ENCODE measurements around the gene PCK2. TPM values are rescaled to one million over a fixed set of nuclear protein-coding genes. Genes with fewer than 3 reads are reported as not detected.

Gene PCK2
- total and polyA plus RNA-seq, 2 of the 13 experiments (the other 11 are each of a cell fraction or from before 2014, with no cell fraction given) = 129 to 272 TPM

GRCh38 chr14:24110060-24110459, 15.9 kb downstream of the PCK2 start (continued):
- TF ChIP-seq SIX1 (CRISPR knock-in tag; IDR thresholded peaks at IDR 0.05; ENCODE audit: borderline replicate concordance) (0 out of 2 replicates have a peak, but pooled peaks have one; percentile 25), CEBPG (CRISPR knock-in tag; IDR thresholded peaks at IDR 0.05) (peak; percentile 90), TSC22D2 (CRISPR knock-in tag; IDR thresholded peaks at IDR 0.05; ENCODE audit: borderline replicate concordance) (no peak), SNAI1 (CRISPR knock-in tag; IDR thresholded peaks at IDR 0.05; ENCODE audit: borderline replicate concordance) (no peak), CHD2 (IDR thresholded peaks at IDR 0.05; ENCODE audit: low read depth, low read length) (no peak), ZNF609 (CRISPR knock-in tag; IDR thresholded peaks at IDR 0.05; ENCODE audit: borderline replicate concordance) (no peak), MAZ (IDR thresholded peaks at IDR 0.05; ENCODE audit: borderline replicate concordance, low read depth, low read length) (no peak), MAZ (CRISPR knock-in tag; IDR thresholded peaks at IDR 0.05; ENCODE audit: low read depth) (no peak), FOXJ3 (CRISPR knock-in tag; IDR thresholded peaks at IDR 0.05; ENCODE audit: borderline replicate concordance) (no peak), ZNF572 (CRISPR knock-in tag; IDR thresholded peaks at IDR 0.05) (no peak), GPBP1L1 (CRISPR knock-in tag; IDR thresholded peaks at IDR 0.05) (no peak), ZNF816 (CRISPR knock-in tag; IDR thresholded peaks at IDR 0.05; ENCODE audit: borderline replicate concordance) (no peak), PATZ1 (CRISPR knock-in tag; IDR thresholded peaks at IDR 0.05) (peak; percentile 53), RBFOX2 (IDR thresholded peaks at IDR 0.05; ENCODE audit: low read depth, low read length) (no peak), PBX3 (CRISPR knock-in tag; IDR thresholded peaks at IDR 0.05; ENCODE audit: borderline replicate concordance) (no peak), SETDB1 (CRISPR knock-in tag; IDR thresholded peaks at IDR 0.05; ENCODE audit: borderline replicate concordance) (no peak), U2AF2 (IDR thresholded peaks at IDR 0.05; ENCODE audit: low read depth, low read length) (no peak), ZNF678 (CRISPR knock-in tag; IDR thresholded peaks at IDR 0.05) (no peak), IRF1 (CRISPR knock-in tag; IDR thresholded peaks at IDR 0.05; ENCODE audit: low read depth) (no peak), ZNF326 (CRISPR knock-in tag; IDR thresholded peaks at IDR 0.05; ENCODE audit: borderline replicate concordance) (no peak), ZNF749 (CRISPR knock-in tag; IDR thresholded peaks at IDR 0.05; ENCODE audit: borderline replicate concordance) (no peak)
